Neural progenitor cell (in vitro differentiated cells): Measurements from ENCODE around the gene DERL2.

Experiments used
- CTCF ChIP-seq: fragments of 200-600 bp; sonication (generic); IDR thresholded peaks from 2 replicates; pipeline ENCODE4 v1.5.1; 2017; ENCODE audit warnings: antibody characterized with exemption, mild to moderate bottlenecking
- EZH2 ChIP-seq: fragments of 200-600 bp; sonication (generic); IDR thresholded peaks from 2 replicates; pipeline ENCODE4 v1.6.1; 2017; ENCODE audit warnings: antibody characterized with exemption, mild to moderate bottlenecking, moderate library complexity
- EZH2phosphoT487 ChIP-seq: fragments of 200-600 bp; sonication (generic); IDR thresholded peaks from 2 replicates; pipeline ENCODE4 v1.6.1; 2017; ENCODE audit warnings: antibody characterized with exemption

- TF ChIP-seq CTCF (no peak), EZH2 (no peak), EZH2phosphoT487 (no peak)
These were observed 41.0 kb upstream of the DERL2 start for GRCh38 chr17:5526821-5527598.
